ENCODE measurements around the gene RRAS2.
A peak's percentile ranks its signal among the peaks of the same experiment; 100 is the strongest.

Gene RRAS2

GRCh38 chr11:14335712-14336111, 23.3 kb downstream of the RRAS2 start:
- DNase-seq, result no peak

GRCh38 chr11:14334893-14335292, 24.1 kb downstream of the RRAS2 start:
- DNase-seq, result no peak

- no peak for DNase-seq
Measured at GRCh38 chr11:14334192-14334591, 24.8 kb downstream of the RRAS2 start.

- no peak for DNase-seq
Measured at GRCh38 chr11:14331476-14332136, 27.4 kb downstream of the RRAS2 start.

- no peak for DNase-seq
Measured at GRCh38 chr11:14330881-14331280, 28.1 kb downstream of the RRAS2 start.

GRCh38 chr11:14329702-14330101, 29.3 kb downstream of the RRAS2 start:
- no peak for DNase-seq

- no peak for DNase-seq
Measured at GRCh38 chr11:14327116-14327515, 31.9 kb downstream of the RRAS2 start.

GRCh38 chr11:14323118-14323676, 35.8 kb downstream of the RRAS2 start:
- no peak for DNase-seq

GRCh38 chr11:14322510-14322909, 36.5 kb downstream of the RRAS2 start:
- DNase-seq, result no peak

- no peak for DNase-seq
Measured at GRCh38 chr11:14320020-14320419, 39.0 kb downstream of the RRAS2 start.

GRCh38 chr11:14318581-14318981, 40.4 kb downstream of the RRAS2 start:
- DNase-seq, result no peak

- no peak for DNase-seq
Measured at GRCh38 chr11:14317659-14318325, 41.2 kb downstream of the RRAS2 start.

GRCh38 chr11:14315130-14315529, 43.9 kb downstream of the RRAS2 start:
- no peak for DNase-seq

- DNase-seq, result no peak
Measured at GRCh38 chr11:14314127-14314526, 44.9 kb downstream of the RRAS2 start.

GRCh38 chr11:14312736-14313438, 46.1 kb downstream of the RRAS2 start:
- no peak for DNase-seq

GRCh38 chr11:14310679-14311078, 48.3 kb downstream of the RRAS2 start:
- DNase-seq, result no peak

GRCh38 chr11:14309425-14310192, 49.4 kb downstream of the RRAS2 start:
- DNase-seq, result no peak

GRCh38 chr11:14308897-14309387, 50.0 kb downstream of the RRAS2 start:
- DNase-seq, result no peak

- DNase-seq, result peak; percentile 53
Measured at GRCh38 chr11:14308114-14308896, 50.7 kb downstream of the RRAS2 start.

- DNase-seq, result no peak
Measured at GRCh38 chr11:14306481-14306880, 52.5 kb downstream of the RRAS2 start.

- no peak for DNase-seq
Measured at GRCh38 chr11:14305649-14306048, 53.3 kb downstream of the RRAS2 start.

- no peak for DNase-seq
Measured at GRCh38 chr11:14304601-14305000, 54.4 kb downstream of the RRAS2 start.

Measured in hematopoietic multipotent progenitor cell treated with erythropoietin and hydrocortisone succinate and interleukin-3 and kit ligand, for 8 days (in vitro differentiated cells).